Raji (cell line): ENCODE results near the gene ADO.

Experiments used
- POLR2A ChIP-seq: IDR thresholded peaks from 2 replicates; pipeline ENCODE4 v1.6.1; 2011; ENCODE audit warnings: low read depth, low read length, control low read depth; ENCODE audit not compliant: insufficient read depth

The ADO gene

DNA sequence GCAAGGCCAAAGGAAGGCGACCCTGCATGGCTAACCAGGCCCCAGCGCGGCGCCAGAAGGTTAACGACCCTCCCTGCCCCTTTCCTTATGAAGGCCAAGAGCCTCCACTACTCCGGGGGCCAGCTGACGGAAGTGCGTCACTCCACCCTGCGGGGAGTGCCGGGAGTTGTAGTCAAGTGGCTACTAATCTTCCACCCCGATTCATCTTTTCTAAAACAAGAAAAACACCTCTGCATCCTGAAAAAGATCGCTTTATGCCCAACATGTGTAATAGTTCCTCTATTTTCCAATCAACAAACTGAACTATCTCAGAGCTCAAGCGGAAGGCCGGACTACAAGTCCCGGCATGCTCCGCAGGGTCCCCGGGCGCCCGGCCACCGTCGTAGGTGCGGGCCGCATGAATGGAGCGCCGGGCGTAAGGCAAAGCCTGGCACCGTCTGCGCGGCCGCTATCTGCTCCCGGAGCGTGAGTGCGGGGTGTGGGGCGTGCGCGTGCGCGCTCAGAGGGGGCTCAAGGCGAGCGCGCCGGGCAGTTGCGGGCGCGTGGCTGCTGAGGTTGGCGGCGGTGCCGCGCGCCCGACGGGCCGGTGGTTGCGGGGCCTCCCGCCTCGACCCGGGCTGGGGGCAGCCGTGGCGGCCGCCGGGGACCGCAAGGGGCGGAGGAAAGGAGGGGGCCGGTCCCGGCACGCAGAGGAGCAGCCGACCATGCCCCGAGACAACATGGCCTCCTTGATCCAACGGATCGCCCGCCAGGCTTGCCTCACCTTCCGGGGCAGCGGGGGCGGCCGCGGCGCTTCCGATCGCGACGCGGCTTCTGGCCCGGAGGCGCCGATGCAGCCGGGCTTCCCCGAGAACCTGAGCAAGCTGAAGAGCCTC lies at the start of gene ADO:
Gene ADO, plus strand, starts transcription at position 365 of the 875 bp plus-strand sequence. Its CDS starts 340 bp downstream, at position 705.
- peak; percentile 63 for TF ChIP-seq POLR2A

DNA sequence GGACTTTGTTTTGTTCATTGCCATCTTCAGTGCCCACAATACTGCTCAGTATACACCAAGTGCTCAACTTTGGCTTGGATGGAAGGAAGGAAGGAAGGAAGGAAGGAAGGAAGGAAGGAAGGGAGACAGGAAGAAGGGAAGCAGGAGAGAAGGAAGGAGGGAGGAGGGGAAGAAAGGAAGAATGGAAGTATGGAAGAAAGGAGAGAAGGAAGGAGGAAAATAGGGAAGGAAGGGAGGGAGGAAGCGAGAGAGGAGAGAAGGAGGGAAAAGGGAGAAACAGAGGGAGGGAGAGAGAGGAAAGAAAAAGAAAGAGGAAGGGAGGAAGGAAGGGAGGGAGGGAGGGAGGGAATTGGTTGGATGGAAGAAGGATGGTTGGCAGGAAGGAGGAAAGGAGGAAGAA lies 49.6 kb upstream of the ADO start:
- TF ChIP-seq POLR2A, result no peak

DNA sequence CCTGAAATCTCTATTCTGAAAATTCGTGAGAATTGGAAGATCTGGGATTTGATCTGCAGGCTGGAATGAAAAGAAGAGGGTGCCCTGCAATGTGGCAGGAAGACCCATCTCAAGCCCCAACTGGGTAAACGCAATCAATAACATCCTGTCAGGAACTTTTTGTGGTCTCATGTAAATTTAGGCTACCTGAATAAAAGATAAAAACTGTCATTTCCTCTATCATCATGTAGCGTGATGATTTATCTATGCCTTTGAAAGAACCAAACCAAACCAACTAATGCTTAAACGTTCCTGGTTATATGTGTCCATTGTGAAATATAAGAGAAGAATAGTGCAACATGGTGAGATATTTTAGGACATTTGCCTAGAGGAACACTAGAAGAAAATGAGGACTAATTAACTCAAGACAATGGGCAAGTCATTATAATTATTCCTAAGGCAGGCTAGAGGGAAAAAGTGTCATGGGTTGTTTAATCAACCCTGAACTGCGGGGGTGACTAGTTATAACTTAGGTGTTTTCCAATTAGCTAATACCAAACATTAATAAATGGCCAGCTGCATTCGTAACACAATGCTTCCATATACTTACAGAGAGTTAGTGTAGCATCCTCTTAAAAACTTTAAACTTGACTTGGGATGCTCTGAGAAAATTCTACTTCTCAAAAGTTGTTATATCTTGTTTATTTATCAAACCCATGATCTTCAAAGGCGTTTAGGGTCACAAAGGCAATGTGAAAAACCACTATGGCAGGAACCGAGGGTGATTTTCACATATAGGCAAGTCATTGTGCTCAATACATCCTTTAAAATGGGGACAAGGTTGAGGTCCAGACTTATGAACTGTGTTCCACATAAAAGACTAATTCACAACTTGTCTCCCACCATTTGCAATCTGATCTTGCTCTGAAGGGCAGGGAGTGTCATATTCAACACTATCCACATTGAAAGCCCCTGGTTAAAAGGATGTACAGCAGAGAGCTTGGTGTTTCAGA lies 48.6 kb upstream of the ADO start:
- no peak for TF ChIP-seq POLR2A

DNA sequence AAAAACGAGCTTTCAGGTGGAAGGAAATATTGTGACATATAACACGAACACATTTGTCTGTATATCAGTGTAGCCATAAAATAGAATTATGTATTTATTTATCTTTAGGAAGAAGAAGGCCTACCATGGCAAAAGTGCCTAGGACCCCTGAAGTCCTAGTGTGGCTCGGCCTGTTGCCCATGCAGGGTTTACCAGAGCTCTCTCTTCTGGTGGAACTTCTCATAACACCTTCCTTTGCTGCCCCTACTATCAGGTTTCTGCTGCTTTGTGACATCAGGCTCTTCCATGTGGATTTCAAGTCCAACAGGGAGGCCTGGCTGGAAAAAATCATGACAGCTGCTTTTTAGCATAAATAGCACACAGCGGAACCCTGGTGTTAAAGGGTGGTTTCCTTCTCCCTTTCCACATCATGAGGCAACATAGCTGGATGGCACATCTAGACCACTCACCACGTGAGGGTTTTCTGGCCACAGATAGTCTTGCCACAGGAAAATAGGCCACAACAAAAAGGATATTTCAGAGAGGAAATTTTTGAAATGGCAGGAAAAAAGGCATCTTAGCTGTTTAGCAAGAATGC lies 44.8 kb upstream of the ADO start:
- no peak for TF ChIP-seq POLR2A

DNA sequence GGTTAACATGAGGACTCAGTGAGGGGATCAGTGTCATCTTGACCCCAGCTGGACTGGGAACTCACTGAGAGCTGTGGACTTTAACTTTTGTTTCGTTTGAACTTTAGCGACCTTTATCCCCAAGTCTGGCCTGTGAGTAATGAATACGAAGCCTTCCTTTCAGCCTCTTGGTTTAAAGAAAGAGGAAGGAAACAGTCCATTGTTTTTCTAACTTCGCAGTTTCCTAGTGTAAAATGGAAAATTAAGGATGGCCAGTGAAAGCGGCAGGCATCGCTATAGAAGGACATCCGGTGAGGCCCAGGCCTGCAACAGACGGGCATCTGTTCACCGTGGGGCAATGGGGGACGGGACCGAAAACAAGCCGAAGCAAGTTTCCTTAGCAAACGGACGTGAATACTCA lies 44.1 kb upstream of the ADO start:
- TF ChIP-seq POLR2A, result no peak

DNA sequence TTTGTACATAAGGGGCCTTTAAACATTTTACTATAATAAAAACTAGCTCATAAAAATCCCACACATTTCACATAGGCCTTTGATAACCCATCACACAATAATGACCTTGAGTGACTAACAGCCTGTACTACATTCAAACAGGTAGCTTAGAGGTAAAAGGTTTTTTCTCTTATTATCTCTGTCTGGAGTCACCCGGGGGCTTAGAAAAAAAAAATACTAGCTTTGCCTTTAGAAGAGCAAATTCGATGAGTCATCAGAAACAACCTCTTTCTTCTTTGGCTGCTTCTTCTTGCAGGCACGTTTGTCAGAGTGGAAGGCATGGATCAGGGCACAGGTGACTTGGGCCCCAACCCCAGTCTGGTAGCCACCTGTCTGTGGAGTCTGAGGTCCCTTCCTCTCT lies 43.4 kb upstream of the ADO start:
- no peak for TF ChIP-seq POLR2A

DNA sequence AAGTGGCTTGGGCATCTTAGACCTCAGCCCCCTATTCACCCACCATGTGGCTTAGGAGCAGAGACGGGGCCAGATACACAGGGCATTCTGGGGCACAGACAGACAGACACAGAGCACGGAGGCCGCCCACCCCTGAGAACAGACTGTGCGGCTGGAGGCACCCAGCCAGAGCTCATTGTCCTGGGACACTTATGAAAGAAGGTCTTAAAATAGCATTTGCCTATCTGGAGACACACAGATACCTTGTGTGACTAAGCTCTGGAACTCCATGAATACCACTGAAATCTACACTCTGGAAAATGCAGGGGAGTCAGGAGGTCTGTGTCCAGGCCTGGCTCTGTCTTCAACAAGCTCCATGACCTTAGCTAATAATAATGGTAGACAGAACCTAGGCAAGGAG lies 41.4 kb upstream of the ADO start:
- TF ChIP-seq POLR2A, result no peak

DNA sequence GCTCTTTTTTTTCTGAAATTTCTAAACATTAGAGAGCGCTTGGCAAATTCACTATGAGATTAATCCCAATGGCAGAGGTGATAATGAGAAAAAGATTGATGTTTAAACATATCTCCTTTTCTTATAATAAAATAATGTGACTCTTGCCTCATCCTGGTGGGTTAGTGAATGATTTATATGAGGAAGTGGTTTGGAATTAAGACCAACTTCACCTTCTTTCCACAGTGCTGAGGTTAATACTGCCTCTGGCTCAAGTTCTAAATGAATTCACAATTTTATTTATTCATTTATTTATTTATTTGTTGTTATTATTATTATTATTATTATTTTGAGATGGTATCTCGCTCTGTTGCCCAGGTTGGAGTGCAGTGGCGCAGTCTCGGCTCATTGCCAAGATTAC lies 40.5 kb upstream of the ADO start:
- no peak for TF ChIP-seq POLR2A

DNA sequence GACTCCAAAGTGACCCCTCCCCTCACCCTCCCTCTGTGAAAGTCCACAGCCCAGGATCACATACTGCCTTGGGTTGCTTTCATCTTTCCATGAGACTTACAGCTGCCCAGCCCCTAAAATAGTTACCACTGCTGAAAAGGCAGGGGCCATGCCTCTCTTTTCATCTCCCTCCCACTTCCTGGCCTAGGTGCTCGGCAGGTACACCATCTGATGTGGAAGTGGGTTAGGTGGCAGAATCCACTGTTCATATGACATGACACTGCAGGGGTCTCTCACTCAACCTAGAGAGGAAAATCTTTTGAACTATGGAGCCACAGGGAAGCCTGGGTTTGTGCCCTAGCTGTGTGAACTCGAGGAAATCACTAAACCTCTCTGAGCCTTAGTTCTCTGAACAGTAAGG lies 38.8 kb upstream of the ADO start:
- no peak for TF ChIP-seq POLR2A

DNA sequence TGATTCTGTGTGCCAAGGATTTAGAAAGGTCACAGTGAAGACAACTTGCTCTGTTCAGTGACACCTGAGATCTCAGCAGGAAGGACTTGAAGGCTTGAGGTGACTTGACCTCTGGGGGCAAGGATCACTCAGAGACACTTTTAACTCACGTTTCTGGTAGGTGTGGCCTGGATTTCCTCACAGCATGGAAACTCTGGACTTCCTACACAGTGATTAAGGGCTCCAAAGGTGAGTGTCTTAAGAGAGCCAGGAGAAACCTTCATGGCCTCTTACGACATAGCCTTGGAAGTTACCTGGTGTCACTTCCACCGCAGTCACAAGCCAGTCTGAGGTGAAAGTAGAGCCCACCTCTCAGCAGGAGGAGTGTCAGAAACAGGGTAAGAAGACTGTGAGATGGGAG lies 38.1 kb upstream of the ADO start:
- no peak for TF ChIP-seq POLR2A

DNA sequence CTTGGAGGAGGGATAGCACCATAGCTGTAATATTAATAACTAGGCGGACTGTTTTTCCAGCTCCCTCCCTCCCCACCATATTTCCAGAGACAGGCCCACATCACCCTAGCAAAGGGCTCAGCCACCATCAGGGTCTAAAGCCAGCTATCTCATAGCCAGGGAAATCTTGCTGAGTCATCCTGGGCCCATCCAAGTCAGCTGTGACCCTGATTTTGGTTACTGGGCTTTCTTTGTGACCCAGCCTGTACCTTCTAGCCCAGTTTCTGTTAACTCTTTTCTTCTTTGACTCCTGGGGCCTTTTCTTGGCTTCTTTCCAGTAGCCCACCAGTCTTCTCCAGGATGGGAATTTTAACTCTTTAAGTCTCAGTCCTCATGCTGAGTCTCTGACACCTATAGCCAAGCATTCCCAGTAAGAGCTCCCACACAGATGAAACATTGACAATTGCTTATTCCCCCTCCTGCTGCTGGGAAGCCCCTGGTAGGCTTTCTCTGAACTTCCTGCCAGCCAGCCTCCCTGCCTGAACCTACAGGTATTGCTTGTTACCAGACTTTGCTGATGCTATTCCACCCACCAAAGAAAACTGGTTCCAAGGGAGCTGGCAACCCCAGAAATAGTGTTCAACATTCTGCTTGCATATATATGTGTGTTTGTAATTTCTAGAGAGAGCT lies 34.8 kb upstream of the ADO start:
- no peak for TF ChIP-seq POLR2A

DNA sequence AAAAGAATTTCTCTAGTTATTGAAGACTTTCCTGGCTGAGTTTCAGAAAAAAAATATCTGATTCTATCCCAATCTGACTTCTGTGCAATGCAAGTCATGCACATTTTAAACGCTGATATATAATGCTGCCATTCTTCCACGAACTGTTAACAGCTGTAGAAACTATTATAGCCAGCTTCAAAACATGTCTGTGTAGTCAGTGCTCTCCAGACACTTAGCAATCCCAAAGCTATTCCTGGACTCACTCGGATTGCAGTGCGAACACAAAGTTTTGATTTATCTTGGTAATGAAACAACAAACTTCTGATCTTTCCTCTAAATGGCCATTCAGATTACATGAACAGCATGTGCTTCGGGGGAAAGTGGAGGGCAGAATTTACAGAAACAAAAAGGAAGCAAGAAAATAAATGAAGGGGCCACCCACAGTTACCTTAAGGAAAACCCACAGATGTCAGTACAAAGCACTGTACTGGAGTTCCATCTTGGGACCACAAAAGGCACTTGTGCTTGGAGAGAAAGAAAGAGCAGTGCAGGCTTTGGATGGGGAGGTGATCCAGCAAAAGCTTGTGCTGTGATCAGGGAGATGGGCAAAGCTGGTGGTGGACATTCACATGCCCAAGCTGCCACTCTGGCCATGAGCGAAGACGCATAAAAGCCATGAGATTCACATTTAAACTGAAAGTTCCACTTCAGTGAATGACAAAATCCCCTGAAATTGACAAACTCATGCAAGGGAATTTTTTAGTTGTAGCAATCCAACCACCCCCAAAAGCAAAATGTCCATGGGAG lies 32.1 kb upstream of the ADO start:
- TF ChIP-seq POLR2A, result no peak

DNA sequence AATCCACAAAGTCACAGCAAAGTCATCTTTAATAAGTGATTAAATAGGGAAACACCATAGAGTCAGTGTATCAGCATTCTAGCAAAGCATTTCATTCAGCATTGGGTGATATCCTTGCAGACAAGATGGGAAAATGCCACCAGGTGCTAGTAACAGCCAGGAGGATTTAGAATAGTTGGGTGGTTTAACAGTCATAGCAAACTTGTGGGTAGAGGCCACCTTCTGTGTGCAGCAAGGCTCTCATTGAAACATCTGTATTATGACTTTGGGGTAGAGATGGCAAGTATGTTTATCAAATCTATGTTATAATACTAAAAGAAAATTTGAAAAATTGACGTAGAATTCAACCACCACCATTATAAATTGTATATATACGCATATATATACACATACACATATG lies 26.4 kb upstream of the ADO start:
- no peak for TF ChIP-seq POLR2A

DNA sequence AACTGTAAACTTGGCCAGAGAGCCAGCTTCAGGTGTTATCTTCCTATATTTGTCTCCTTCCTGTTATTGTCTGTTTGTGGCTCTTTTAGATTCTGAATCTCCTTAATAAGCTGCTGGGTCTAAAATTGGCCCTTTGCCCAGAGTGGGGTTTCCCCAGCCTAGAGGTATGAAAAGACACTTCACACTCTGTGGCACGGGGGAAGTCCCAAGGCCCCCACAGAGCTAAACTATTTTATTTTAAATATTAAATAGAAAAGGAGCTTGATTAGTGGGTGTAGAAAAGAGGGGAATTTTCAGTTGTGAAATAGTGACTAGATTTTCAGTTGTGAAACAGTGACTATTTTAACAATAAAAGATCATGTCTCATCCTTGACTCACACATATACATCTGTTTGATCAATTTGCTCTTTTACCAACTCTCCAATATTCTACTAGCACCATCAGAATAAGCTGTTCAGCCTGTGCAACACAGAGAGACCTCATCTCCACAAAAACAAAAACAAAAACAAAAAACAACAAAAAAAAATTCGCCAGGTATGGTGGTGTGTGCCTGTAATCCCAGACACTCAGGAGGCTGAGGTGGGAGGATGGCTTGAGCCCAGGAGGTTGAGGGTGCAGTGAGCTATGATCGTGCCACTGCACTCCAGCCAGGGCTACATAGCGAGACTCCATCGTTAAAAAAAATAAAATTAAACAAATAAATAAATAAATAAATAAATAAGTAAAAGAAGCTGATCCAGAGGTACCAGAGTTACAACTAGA lies 24.9 kb upstream of the ADO start:
- TF ChIP-seq POLR2A, result no peak

DNA sequence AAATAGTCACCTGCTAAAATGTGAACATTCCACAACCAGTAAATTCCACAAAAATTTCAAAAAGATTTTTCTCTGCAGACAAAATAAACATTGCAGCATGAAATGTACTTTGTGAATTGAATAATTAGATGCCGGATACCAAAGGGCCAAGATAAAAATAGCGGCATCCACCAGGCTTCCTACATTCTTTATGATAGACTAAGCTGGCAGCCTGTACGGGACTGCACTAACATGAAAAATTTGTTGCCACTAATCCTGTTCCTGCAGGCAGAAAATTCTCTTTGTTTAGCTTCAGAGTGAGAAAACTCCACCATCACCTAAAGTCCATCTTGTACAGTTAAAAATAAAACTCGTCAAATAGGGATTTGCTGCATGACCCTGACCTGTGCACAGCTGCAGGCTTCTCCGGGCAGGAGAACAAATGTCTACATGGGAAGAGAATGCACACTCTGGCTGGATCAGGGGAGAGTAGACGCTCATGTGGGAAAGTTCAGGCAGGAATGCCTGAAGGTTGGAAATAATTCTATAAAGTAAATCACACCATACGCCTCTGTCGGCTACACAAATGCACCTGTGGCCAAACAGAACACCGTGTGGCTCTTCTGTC lies 15.6 kb upstream of the ADO start:
- no peak for TF ChIP-seq POLR2A
